Measurements from ENCODE around the gene BHLHE23. TPM values are rescaled to one million over a fixed set of nuclear protein-coding genes. Genes with fewer than 3 reads are reported as not detected.

Gene BHLHE23
- total RNA-seq, 4 donors from 2014 or later: not detected

GRCh38 chr20:62967628-62968351, 39.0 kb downstream of the BHLHE23 start:
- no peaks in the 10 kb centered on the region for H3K36me3 ChIP-seq
- no peak overlapping the region for H3K4me3 ChIP-seq (replicated peaks in 1 of 3)
- H3K27me3 ChIP-seq: peaks cover 2% of the 10 kb centered on the region
- TF ChIP-seq CTCF (IDR thresholded peaks at IDR 0.05): no peak
- no peak for TF ChIP-seq POLR2A (IDR thresholded peaks at IDR 0.05)
- WGBS, 2 donors: 93 to 95% methylated on average over 18 to 25 of the region's 27 CpGs
- no peak overlapping the region for H3K27ac ChIP-seq
- intact Hi-C loops (cut with DNase I): no loop called here
- H3K9me3 ChIP-seq: no peaks in the 10 kb centered on the region
- DNase-seq: no peak
- peaks cover 3 to 5% of the 10 kb centered on the region in 2 donors for H3K4me1 ChIP-seq

GRCh38 chr20:62967149-62967501, 39.6 kb downstream of the BHLHE23 start:
- H3K9me3 ChIP-seq: no peaks in the 10 kb centered on the region
- H3K27ac ChIP-seq: no peak overlapping the region
- no peak overlapping the region for H3K4me3 ChIP-seq (replicated peaks in 1 of 3)
- intact Hi-C loops (cut with DNase I): no loop called here
- no peak for TF ChIP-seq POLR2A (IDR thresholded peaks at IDR 0.05)
- no peak for TF ChIP-seq CTCF (IDR thresholded peaks at IDR 0.05)
- H3K4me1 ChIP-seq: no peaks in the 10 kb centered on the region
- H3K27me3 ChIP-seq: no peaks in the 10 kb centered on the region
- WGBS, 2 donors: 52 to 94% methylated on average over 2 to 5 of the region's 6 CpGs
- H3K36me3 ChIP-seq: no peaks in the 10 kb centered on the region
- no peak for DNase-seq

GRCh38 chr20:62966212-62967148, 40.3 kb downstream of the BHLHE23 start:
- WGBS, 2 donors: 93% methylated on average over 15 to 21 of the region's 27 CpGs
- Histone ChIP-seq H3K27ac (no peak overlapping the region), H3K36me3 (no peaks in the 10 kb centered on the region), H3K4me3 (replicated peaks in 1 of 3) (no peak overlapping the region), H3K4me1 (no peaks in the 10 kb centered on the region), H3K9me3 (no peaks in the 10 kb centered on the region), H3K27me3 (no peaks in the 10 kb centered on the region)
- no peak for TF ChIP-seq POLR2A (IDR thresholded peaks at IDR 0.05)
- no peak for TF ChIP-seq CTCF (IDR thresholded peaks at IDR 0.05)
- DNase-seq: no peak
- intact Hi-C loops (cut with DNase I): no loop called here

GRCh38 chr20:62965363-62965771, 41.4 kb downstream of the BHLHE23 start:
- DNase-seq: no peak
- Histone ChIP-seq H3K36me3 (no peaks in the 10 kb centered on the region), H3K4me1 (no peaks in the 10 kb centered on the region), H3K27ac (no peak overlapping the region), H3K9me3 (no peaks in the 10 kb centered on the region), H3K4me3 (replicated peaks in 1 of 3) (no peak overlapping the region), H3K27me3 (no peaks in the 10 kb centered on the region)
- TF ChIP-seq POLR2A (IDR thresholded peaks at IDR 0.05) (no peak), CTCF (IDR thresholded peaks at IDR 0.05) (no peak)
- 75 to 86% methylated on average over 9 to 15 of the region's 19 CpGs for WGBS, 2 donors
- intact Hi-C loops (cut with DNase I): no loop called here

- Histone ChIP-seq H3K36me3 (no peaks in the 10 kb centered on the region), H3K9me3 (no peaks in the 10 kb centered on the region), H3K4me3 (replicated peaks in 1 of 3) (no peak overlapping the region), H3K27me3 (no peaks in the 10 kb centered on the region), H3K4me1 (no peaks in the 10 kb centered on the region), H3K27ac (no peak overlapping the region)
- intact Hi-C loops (cut with DNase I): no loop called here
- DNase-seq: no peak
- WGBS, 2 donors: 71 to 83% methylated on average over 20 of the region's 20 CpGs
- TF ChIP-seq CTCF (IDR thresholded peaks at IDR 0.05) (no peak), POLR2A (IDR thresholded peaks at IDR 0.05) (no peak)
Observed at GRCh38 chr20:62964700-62965099, 42.1 kb downstream of the BHLHE23 start.

Data from thyroid gland (tissue), 4 donors.